CD8-positive, alpha-beta memory T cell (primary cell): ENCODE measurements around the gene SRXN1. TPM values are rescaled to one million over a fixed set of nuclear protein-coding genes. Genes with fewer than 3 reads are reported as not detected.
A peak's percentile ranks its signal among the peaks of the same experiment; 100 is the strongest.

Source experiments
- CTCF ChIA-PET: fragments of 350-600 bp; sonication (Branson Sonifier 250); formaldehyde crosslinking; loops from one replicate; lab custom pipeline; 2021; ENCODE audit warnings: antibody characterized with exemption; lab: Charles Lee
- POLR2A ChIA-PET: fragments of 350-600 bp; sonication (Branson Sonifier 250); formaldehyde crosslinking; loops from one replicate; lab custom pipeline; 2021; ENCODE audit warnings: antibody characterized with exemption; lab: Charles Lee
- DNase-seq, 5 donors: peaks; one replicate each; pipeline versions ENCODE4 v3.0.0 to v3.0.0-alpha.2; 2020 to 2022; ENCODE audit warnings: mixed read lengths in 1 of 5
- H3K27ac ChIP-seq: one replicate; pipeline ENCODE4 v1.7.0; 2013; ENCODE audit warnings: low read depth, mild to moderate bottlenecking, low read length, moderate library complexity
- H3K27me3 ChIP-seq: 2 replicates; pipeline ENCODE4 v1.7.0; 2013; ENCODE audit warnings: low read length, mild to moderate bottlenecking; ENCODE audit not compliant: insufficient read depth, poor library complexity, severe bottlenecking
- H3K36me3 ChIP-seq: 2 replicates; pipeline ENCODE4 v1.7.0; 2013; ENCODE audit warnings: mild to moderate bottlenecking, low read length, moderate library complexity; ENCODE audit not compliant: insufficient read depth
- H3K4me1 ChIP-seq: 2 replicates; pipeline ENCODE4 v1.7.0; 2013; ENCODE audit warnings: mild to moderate bottlenecking, low read length, moderate library complexity; ENCODE audit not compliant: insufficient read depth
- H3K4me3 ChIP-seq: 2 replicates; pipeline ENCODE4 v1.7.0; 2013; ENCODE audit warnings: mild to moderate bottlenecking, low read length
- H3K9me3 ChIP-seq: 2 replicates; pipeline ENCODE4 v1.7.0; 2013; ENCODE audit warnings: mild to moderate bottlenecking, low read length
- H3K27ac Mint-ChIP-seq, 8 donors: one replicate each; pipeline ENCODE4 v1.8.0; 2020 to 2021; ENCODE audit warnings: mixed read lengths in 8 of 8, mild to moderate bottlenecking in 6 of 8, inconsistent platforms in 3 of 8, moderate library complexity in 3 of 8
- H3K27me3 Mint-ChIP-seq, 2 donors: one replicate each; pipeline ENCODE4 v1.8.0; 2020 to 2021; ENCODE audit warnings: mixed read lengths in 2 of 2, mild to moderate bottlenecking in 1 of 2, moderate library complexity in 1 of 2
- H3K36me3 Mint-ChIP-seq, 3 donors: one replicate each; pipeline ENCODE4 v1.8.0; 2020 to 2021; ENCODE audit warnings: mixed read lengths in 3 of 3, inconsistent platforms in 1 of 3, mild to moderate bottlenecking in 1 of 3
- H3K4me1 Mint-ChIP-seq, 3 donors: one replicate each; pipeline ENCODE4 v1.8.0; 2020 to 2021; ENCODE audit warnings: mixed read lengths in 3 of 3, inconsistent platforms in 1 of 3, mild to moderate bottlenecking in 1 of 3
- H3K4me3 Mint-ChIP-seq, 7 donors: one replicate each; pipeline ENCODE4 v1.8.0; 2020 to 2021; ENCODE audit warnings: mixed read lengths in 7 of 7, mild to moderate bottlenecking in 6 of 7, moderate library complexity in 4 of 7, inconsistent platforms in 2 of 7
- H3K9me3 Mint-ChIP-seq, 5 donors: one replicate each; pipeline ENCODE4 v1.8.0; 2020 to 2022; ENCODE audit warnings: mixed read lengths in 5 of 5, mild to moderate bottlenecking in 3 of 5, moderate library complexity in 2 of 5, inconsistent platforms in 1 of 5
- polyA plus RNA-seq: library from polyadenylated mRNA; unstranded; fragments of 300-500 nt; fragmentation: Illumina TruSeq; gene quantifications from one replicate; pipeline ENCODE4 v1.2.3, GENCODE V29; 2021
- total RNA-seq, 2 experiments: library from RNA; stranded (reverse); gene quantifications; one replicate each; pipeline ENCODE4 v1.2.3, GENCODE V29; 2021

SRXN1 gene
- total and polyA plus RNA-seq, 3 experiments from 2014 or later = 20.3 to 26.3 (median 25.9) TPM

DNA sequence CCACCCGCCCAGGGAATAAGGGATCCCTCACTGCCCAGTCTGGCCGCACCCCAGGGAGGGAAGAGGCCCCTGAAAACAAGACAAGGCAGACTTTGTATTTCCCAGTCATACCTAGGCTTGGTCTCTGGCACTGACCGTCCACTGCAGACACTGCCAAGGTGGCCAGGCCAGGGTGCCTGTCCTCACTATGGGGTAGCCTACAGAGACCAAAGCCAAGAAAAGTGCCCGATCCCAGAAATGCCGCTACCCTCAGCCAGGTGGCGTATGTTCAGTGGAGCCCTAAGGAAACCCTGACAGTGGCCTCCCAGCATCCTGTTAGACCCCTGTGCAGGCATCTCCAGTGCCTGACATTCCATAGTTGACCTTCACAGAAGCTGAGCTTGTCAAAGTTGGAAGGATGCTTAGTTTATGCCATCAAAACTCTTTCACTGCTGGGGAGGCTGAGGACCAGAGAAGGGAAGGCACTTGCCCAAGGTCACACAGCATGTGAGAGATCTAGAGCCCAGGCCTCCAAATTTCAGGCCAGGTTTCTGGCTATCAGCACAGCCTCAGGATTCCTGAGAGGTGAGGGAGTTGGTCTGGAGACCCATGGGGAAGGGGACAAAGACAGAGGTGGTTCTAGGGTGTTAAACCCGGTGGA, 20.1 kb upstream of the SRXN1 start:
- no peak overlapping the region for H3K27ac Mint-ChIP-seq
- H3K4me3 ChIP-seq = no peak overlapping the region
- H3K9me3 Mint-ChIP-seq = peaks cover 0 to 3% (median 0%) of the 10 kb centered on the region in 5 donors
- peaks cover 6% of the 10 kb centered on the region for H3K4me1 ChIP-seq
- no peaks in the 10 kb centered on the region for H3K36me3 ChIP-seq
- H3K36me3 Mint-ChIP-seq = peaks cover 0 to 1% (median 0%) of the 10 kb centered on the region in 3 donors
- ChIA-PET POLR2A (no interaction called here), CTCF (no interaction called here)
- peak overlapping the region; percentile 48 for H3K27ac ChIP-seq
- H3K4me1 Mint-ChIP-seq = peaks cover 5 to 9% (median 6%) of the 10 kb centered on the region in 3 donors
- peaks cover 48 to 71% of the 10 kb centered on the region in 2 donors for H3K27me3 Mint-ChIP-seq
- H3K9me3 ChIP-seq = no peaks in the 10 kb centered on the region
- H3K27me3 ChIP-seq = peaks cover 43% of the 10 kb centered on the region
- no peak overlapping the region for H3K4me3 Mint-ChIP-seq
- DNase-seq = no peak

DNA sequence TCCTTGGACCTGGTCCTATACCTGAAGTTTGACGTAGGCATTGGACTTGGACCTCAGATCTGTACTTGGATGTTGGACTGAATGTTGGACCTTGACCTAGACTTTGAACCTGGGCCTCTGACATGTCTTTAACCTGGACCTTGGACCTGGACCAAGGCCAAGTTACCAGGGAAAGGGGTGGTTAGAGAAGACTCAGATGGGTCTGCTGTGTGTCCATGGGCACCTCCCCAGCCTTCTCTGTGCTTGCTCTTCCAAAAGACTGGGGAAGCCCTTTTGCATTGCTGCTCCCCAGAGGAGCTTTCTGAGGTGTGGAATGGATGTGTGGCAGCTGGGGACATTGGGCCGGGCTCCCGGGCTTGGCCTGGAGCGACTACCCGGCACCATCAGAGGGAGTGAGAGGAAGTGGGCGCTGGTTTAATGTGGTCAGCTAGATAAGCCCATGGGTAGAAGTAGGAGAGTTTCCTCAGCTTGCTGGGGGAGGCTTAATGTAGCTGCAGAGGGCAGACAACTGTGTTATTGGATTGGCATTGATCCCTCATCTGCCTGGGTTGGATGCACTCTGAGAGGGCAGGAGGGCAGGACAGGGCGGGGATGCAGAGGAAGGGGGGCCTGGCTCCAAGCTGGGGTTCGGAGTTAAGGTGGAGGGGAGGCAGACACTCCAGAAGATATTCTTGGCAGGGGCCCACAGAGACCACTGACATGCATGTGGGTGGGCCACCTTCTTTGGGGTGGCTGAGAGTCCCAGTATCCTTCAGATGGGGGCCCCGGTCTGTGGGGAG, 18.4 kb upstream of the SRXN1 start:
- Histone ChIP-seq H3K4me1 (peaks cover 6% of the 10 kb centered on the region), H3K27me3 (peaks cover 31% of the 10 kb centered on the region), H3K9me3 (no peaks in the 10 kb centered on the region), H3K27ac (peak overlapping the region; percentile 73), H3K4me3 (no peak overlapping the region), H3K36me3 (no peaks in the 10 kb centered on the region)
- peaks cover 5 to 9% (median 6%) of the 10 kb centered on the region in 3 donors for H3K4me1 Mint-ChIP-seq
- peaks cover 0 to 1% (median 0%) of the 10 kb centered on the region in 3 donors for H3K36me3 Mint-ChIP-seq
- POLR2A ChIA-PET = no interaction called here
- H3K4me3 Mint-ChIP-seq = no peak overlapping the region
- no peak for DNase-seq
- H3K9me3 Mint-ChIP-seq = peaks cover 0 to 3% (median 0%) of the 10 kb centered on the region in 5 donors
- no peak overlapping the region for H3K27ac Mint-ChIP-seq
- CTCF ChIA-PET = no interaction called here
- peaks cover 35 to 77% of the 10 kb centered on the region in 2 donors for H3K27me3 Mint-ChIP-seq

DNA sequence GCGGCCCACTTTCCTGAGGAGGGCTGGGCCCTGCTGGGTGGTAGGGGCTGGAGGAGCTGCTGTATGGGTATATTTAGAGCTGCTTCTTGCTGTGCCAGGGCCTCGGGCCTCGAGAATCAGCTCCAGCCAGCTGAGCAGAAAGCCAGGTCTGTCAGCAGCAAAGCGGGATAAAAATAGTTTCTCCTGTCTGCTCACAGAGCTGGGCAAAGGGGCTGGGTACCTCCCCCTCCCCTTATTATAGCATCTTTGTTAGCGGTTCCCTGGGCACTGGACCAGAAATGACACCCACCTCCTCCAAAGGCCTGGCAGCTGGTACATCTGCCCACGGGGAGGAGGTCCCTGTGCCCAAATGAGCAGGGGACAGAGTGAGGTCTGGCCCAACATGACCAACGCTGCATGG, 16.6 kb upstream of the SRXN1 start:
- H3K4me3 Mint-ChIP-seq = no peak overlapping the region
- Histone ChIP-seq H3K36me3 (no peaks in the 10 kb centered on the region), H3K4me1 (no peaks in the 10 kb centered on the region), H3K27me3 (peaks cover 30% of the 10 kb centered on the region), H3K27ac (no peak overlapping the region), H3K4me3 (no peak overlapping the region), H3K9me3 (no peaks in the 10 kb centered on the region)
- ChIA-PET POLR2A (no interaction called here), CTCF (interaction anchor here (3.3 kb wide), 1 partner anchor 24 kb away, joined by 12 read pairs; no protein-coding TSS in a partner anchor)
- H3K27me3 Mint-ChIP-seq = peaks cover 40 to 78% of the 10 kb centered on the region in 2 donors
- H3K9me3 Mint-ChIP-seq = peaks cover 0 to 2% (median 0%) of the 10 kb centered on the region in 5 donors
- peaks cover 0 to 6% (median 2%) of the 10 kb centered on the region in 3 donors for H3K4me1 Mint-ChIP-seq
- no peaks in the 10 kb centered on the region for H3K36me3 Mint-ChIP-seq
- DNase-seq = no peak
- H3K27ac Mint-ChIP-seq = no peak overlapping the region

DNA sequence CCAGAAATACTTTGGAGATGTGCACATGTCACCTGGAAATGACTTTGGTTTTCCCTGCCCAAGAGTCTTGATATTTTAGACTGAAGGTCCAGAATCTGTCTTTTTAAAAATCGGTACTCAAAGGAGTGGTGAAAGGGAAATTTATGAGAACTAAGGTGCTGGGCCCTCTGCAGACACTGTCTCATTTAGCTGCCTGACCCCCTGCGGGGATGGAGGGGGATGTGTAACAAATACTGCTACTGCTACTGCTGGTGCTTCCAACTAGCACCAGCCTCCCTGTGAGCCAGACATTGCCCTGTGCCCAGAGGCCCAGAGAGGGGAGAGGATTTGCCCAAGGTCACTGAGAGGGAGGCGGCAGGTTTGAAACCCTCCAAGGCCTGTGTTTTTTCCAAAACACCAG, 15.6 kb upstream of the SRXN1 start:
- H3K27ac Mint-ChIP-seq = no peak overlapping the region
- H3K9me3 ChIP-seq = no peaks in the 10 kb centered on the region
- no peak overlapping the region for H3K4me3 Mint-ChIP-seq
- H3K36me3 Mint-ChIP-seq = no peaks in the 10 kb centered on the region
- CTCF ChIA-PET = interaction anchor here (3.3 kb wide), 1 partner anchor 23 kb away, joined by 12 read pairs; no protein-coding TSS in a partner anchor
- peaks cover 0 to 2% (median 0%) of the 10 kb centered on the region in 5 donors for H3K9me3 Mint-ChIP-seq
- H3K4me3 ChIP-seq = no peak overlapping the region
- POLR2A ChIA-PET = no interaction called here
- no peaks in the 10 kb centered on the region for H3K4me1 ChIP-seq
- no peak overlapping the region for H3K27ac ChIP-seq
- no peak for DNase-seq
- H3K36me3 ChIP-seq = no peaks in the 10 kb centered on the region
- H3K27me3 Mint-ChIP-seq = peaks cover 38 to 72% of the 10 kb centered on the region in 2 donors
- H3K4me1 Mint-ChIP-seq = peaks cover 0 to 8% (median 2%) of the 10 kb centered on the region in 3 donors
- H3K27me3 ChIP-seq = peaks cover 22% of the 10 kb centered on the region

DNA sequence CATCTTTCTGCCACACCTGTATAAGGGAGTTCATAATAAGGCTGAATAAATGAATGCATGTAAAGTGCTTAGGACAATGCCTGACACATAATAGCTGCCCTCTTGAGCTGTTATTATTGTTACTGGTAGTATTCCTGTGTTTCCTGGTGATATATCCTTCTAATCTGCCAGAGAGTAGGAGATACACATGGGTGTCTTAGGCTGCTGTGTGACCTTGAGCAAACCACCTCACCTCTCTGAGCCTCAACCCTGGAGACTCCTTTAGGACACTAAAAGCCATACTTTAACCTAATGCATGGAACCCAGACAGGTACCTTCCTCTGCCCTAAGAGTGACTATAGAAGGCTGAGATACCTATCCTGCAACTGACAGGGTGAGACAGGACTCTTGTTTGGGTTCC, 15.1 kb upstream of the SRXN1 start:
- Mint-ChIP-seq H3K4me1 (peaks cover 0 to 10% (median 3%) of the 10 kb centered on the region in 3 donors), H3K4me3 (no peak overlapping the region), H3K27me3 (peaks cover 36 to 71% of the 10 kb centered on the region in 2 donors), H3K27ac (no peak overlapping the region), H3K9me3 (peaks cover 0 to 1% (median 0%) of the 10 kb centered on the region in 5 donors), H3K36me3 (peaks cover 0 to under 1% (median 0%) of the 10 kb centered on the region in 3 donors)
- CTCF ChIA-PET = interaction anchor here (1.1 to 3.3 kb wide), 4 partner anchors 14 to 314 kb away, joined by 3 to 12 read pairs (median 6); no protein-coding TSS in a partner anchor
- Histone ChIP-seq H3K4me3 (no peak overlapping the region), H3K36me3 (no peaks in the 10 kb centered on the region), H3K4me1 (no peaks in the 10 kb centered on the region), H3K27ac (no peak overlapping the region), H3K9me3 (no peaks in the 10 kb centered on the region), H3K27me3 (peaks cover 16% of the 10 kb centered on the region)
- no peak for DNase-seq
- POLR2A ChIA-PET = no interaction called here

DNA sequence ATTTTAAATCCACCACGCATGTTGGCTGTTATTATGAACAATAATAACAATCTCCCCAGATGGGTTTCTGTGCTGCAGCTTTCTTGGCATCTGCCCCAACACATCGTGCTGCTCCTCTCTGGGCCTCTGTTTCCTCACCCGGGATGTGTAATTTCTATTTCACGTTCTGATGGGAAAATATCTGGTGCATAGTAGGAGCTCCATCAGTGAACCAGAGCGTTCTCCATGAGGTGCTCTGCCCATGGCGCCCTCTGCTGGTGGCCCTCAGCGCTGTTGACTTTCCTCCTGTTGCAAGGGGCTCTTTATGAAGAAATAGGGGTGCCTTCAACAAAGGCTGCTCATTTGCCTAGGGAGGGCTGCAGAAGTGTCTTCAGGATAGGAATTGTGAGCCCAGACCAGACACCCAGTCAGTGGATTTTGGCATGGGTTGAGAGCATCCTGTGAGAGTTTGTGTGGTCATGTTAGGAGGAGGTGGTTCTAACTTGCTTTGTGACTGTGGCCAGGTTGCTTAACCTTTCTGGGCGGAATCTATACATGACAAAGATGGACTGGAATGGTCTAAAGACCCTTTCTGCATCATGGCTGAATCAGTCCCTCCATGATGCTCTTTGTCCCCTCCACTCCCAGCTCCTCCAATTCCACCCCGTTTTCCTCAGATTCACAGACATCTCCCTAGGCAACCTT, 14.5 kb upstream of the SRXN1 start:
- ChIA-PET POLR2A (no interaction called here), CTCF (interaction anchor here (0.6 to 3.3 kb wide), 10 partner anchors 13 to 450 kb away, joined by 3 to 12 read pairs (median 3); partner anchors contain the start of gene CSNK2A1)
- Histone ChIP-seq H3K4me3 (no peak overlapping the region), H3K27me3 (peaks cover 18% of the 10 kb centered on the region), H3K9me3 (no peaks in the 10 kb centered on the region), H3K27ac (no peak overlapping the region), H3K36me3 (no peaks in the 10 kb centered on the region), H3K4me1 (no peaks in the 10 kb centered on the region)
- H3K4me3 Mint-ChIP-seq = no peak overlapping the region
- peaks cover 0 to 5% (median 0%) of the 10 kb centered on the region in 3 donors for H3K36me3 Mint-ChIP-seq
- peaks cover 35 to 71% of the 10 kb centered on the region in 2 donors for H3K27me3 Mint-ChIP-seq
- DNase-seq = peak in 3 of 5 donors; percentile 49 to 70 (median 63)
- peaks cover 0 to 12% (median 5%) of the 10 kb centered on the region in 3 donors for H3K4me1 Mint-ChIP-seq
- H3K9me3 Mint-ChIP-seq = peaks cover 0 to 3% (median 0%) of the 10 kb centered on the region in 5 donors
- H3K27ac Mint-ChIP-seq = no peak overlapping the region

DNA sequence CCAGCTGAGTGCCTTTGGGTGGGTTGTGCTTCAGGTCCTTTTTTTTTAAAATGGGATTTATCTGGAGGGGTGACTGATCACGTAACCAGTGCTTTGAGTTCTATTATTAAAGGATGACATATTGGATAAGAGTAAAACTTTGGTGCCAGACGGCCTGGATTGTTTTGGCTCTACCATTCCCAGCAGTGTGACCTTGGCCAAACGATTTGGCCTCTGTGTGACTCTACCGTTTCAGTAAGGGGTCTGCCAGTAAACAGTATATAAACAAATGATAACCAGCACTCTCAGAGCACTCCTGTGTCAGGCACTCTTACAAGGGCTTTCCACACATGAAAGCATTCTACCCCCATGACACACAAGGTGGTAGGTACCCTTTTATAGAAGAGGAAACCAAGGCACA, 13.9 kb upstream of the SRXN1 start:
- Histone ChIP-seq H3K36me3 (no peaks in the 10 kb centered on the region), H3K27ac (no peak overlapping the region), H3K4me3 (no peak overlapping the region), H3K27me3 (peaks cover 18% of the 10 kb centered on the region), H3K4me1 (no peaks in the 10 kb centered on the region), H3K9me3 (no peaks in the 10 kb centered on the region)
- Mint-ChIP-seq H3K4me3 (no peak overlapping the region), H3K27ac (no peak overlapping the region), H3K27me3 (peaks cover 35 to 71% of the 10 kb centered on the region in 2 donors), H3K9me3 (peaks cover 0 to 3% (median 0%) of the 10 kb centered on the region in 5 donors), H3K36me3 (peaks cover 0 to 5% (median 0%) of the 10 kb centered on the region in 3 donors), H3K4me1 (peaks cover 0 to 12% (median 5%) of the 10 kb centered on the region in 3 donors)
- no peak for DNase-seq
- ChIA-PET CTCF (interaction anchor here (0.6 to 3.3 kb wide), 10 partner anchors 12 to 449 kb away, joined by 3 to 12 read pairs (median 3); partner anchors contain the start of gene CSNK2A1), POLR2A (no interaction called here)
